COLO829 (cell line): ENCODE measurements around the gene KMT2B.

Source experiments
- DNase-seq: peaks from one replicate; pipeline ENCODE4 v3.0.0; 2012; ENCODE audit warnings: low spot score

KMT2B gene

DNA sequence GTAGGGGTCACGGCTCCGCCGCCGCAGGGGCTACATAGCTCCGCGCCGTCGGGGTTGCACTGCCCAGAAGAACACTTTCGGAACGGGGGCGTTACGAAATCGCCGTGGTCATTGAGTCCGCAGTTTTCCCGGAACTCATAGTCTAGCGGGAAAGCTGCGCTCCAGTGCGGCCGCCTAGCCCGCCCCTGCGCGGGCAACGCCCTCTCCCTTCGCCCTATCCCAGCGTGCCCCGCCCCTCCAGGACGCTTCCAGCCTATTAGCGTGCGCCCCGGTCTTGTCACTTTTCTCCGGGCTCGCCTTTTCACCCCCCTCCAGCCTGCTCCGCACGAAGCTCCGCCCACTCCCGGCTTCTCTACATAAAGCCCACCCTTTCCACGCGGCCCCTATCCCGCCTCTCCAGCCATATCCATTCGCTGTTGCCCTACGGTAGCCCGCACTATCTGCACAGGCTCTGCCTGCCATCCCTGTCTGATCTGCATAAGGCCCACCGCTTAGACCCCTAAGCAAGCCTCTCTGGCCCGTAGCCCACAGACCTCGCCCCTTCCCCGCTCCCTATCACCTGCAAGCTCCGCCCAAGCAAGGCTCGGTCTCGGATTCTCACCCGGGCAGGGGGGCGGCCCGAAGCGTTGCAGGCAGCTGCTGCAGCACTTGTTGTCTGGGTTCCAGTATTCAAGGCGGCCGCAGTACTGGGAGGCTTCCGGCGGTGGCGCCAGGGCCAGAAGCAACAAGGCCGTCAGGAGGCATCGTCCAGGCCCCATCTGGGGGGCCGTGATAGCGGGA, 22.8 kb downstream of the KMT2B start:
- DNase-seq, result peak; percentile 99

DNA sequence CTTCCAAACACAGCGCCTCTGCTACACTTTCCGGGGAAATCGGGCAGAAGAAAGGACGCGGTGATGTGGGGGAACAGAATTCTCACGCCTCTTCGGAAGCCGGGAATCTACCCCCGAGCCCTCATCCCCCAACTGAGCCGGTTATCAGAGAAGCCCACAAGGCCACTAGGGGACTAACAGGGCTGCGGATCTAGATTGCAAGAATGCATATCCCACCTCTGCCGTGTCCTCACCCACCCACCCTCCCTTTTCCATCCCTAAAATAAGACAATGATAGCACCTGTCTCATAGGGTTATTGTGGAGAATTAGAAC, 23.4 kb downstream of the KMT2B start:
- DNase-seq, result no peak

DNA sequence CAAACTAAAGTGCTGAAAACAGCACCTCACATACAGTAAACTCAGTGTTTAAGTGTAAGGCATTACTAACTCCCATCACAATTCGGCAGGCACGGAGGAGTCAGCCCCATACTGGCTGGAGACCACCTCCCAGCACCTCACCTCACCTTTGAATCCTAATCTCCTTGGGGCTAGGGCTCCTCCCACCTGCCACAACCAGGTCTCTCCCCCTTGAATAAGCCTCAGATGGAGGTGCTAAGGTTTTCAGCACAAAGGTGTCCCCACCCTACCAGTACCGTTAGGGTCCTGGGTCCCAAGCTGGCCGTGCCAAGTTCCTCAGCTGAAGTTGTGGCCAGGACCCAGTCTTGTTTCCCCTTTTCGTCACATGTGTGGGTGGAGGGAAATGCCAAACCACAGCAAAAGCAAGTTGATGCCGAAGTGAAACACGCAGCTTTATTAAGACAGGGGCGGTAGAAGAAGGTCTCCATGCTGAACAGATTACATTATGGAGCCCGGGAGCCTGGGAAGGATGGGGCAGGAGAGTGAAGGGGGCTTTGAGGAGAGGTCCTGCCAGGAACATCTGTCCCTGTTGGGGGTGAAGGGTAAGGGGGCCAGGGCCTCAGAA, 24.4 kb downstream of the KMT2B start, which contains the start of gene IGFLR1:
Gene IGFLR1 (minus strand): TSS at position 332 of the 604 bp plus-strand sequence. CDS start 1,272 bp downstream, outside the sequence.
- no peak for DNase-seq

DNA sequence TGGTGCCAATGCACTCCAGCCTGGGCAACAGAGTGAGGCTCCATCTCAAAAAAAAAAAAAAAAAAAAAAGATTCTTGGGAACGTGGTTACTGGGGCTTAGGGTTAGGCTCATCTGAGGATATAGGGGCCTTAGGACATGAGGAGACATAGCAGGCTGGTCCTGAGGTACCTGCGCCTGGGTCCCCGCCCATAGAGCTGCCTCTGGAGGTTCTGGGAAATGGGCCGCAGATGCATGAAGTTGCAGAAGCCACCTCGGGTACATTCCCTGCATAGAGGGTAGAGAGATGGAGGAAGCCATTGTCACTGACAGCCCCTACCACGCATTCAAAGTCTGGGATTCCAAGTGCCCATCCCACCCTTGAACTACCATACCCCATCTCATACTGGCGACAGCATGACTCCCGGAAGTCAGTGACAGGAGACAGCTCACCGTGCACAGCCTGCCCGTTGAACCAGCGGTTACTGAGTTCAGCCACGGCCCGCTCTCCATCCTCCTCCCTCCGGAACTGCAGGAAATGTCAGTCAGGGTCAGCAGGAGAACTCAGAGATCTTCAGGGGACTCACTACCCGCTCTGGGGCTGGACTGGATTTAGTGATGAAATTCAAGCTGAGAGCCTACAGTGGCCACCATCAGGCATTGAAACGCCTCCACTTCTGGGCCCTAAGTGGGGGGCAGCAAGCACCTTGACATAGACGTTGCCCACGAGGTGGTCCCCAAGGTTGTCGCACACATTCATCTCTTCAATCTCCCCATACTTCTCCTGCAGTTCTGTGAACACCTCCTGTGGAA, 26.0 kb downstream of the KMT2B start:
- DNase-seq, result no peak

DNA sequence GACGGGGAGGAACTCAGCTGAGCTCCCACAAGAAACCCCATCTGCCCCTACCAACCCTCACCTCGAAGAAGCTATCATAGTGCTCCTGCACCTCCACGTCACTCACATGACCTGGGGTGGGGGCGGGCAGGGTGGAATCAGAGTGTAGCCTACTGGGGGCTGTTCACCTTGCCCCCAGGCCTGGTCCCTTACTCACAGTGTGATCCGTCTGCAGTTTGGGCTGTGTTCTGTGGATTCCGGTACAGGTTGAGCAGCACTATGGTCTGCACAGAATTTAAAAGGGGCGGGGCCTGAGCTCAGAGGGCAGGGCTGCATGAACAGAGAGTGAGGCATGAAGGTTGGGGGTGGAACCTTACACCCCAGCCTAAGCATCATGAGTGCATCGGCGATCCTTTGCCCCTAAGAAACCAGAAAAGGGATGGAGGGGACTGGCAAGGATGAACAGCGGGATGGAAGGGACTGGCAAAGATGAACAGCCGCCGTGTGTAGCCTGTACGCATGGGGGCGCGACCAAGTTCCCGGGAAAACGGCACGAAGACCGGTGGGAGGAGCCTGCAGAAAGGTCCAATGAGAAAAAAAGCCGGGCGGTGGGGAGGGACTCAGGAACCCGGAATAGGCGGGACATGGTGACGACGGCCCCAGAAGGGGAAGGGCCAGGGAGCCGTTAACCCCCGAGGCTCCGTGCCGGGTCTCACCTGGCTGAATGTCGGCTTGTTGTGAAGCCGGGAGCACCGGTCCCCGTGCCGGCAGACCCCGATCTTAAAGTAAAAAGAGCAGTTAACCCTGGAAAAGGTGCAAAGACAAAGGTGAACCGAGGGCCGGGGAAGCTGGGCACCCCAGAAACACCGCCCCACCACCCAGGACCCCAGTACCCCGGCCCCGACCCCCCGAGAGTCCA, 26.9 kb downstream of the KMT2B start:
- DNase-seq, result peak; percentile 93

DNA sequence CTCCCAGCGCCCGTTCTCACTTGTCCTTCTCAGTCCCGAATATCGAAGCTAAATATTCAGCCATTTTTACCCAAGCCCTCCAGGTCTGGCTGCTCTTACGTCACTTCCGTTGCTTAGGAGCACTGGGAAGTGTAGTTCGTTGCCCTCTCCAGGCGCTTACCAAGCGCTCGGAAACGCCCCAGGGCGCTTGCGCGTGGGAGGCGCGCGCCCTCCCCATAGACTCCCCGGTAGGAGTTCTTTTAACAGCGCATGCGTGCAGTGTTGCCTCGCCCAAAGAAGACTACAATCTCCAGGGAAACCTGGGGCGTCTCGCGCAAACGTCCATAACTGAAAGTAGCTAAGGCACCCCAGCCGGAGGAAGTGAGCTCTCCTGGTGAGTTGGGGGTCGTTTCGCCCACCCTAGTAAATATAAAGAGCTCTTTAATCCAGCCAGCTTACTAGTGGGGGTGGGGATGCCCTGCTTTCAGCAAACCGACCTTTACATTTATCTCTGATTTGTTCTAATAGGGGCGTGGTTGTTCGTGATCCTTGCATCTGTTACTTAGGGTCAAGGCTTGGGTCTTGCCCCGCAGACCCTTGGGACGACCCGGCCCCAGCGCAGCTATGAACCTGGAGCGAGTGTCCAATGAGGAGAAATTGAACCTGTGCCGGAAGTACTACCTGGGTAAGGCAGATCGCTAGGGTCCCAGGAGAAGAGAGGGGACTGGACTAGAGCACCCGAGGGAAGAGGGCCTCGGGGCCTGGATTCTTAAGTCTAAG, 27.7 kb downstream of the KMT2B start, which contains the start of the genes PSENEN and U2AF1L4:
Gene PSENEN (plus strand): TSS at position 324 of the 759 bp plus-strand sequence. CDS start 280 bp downstream, at position 604.
Gene U2AF1L4 (minus strand): TSS at position 91 of the 759 bp plus-strand sequence. CDS start 27 bp downstream, at position 64.
- DNase-seq, result peak; percentile 99

DNA sequence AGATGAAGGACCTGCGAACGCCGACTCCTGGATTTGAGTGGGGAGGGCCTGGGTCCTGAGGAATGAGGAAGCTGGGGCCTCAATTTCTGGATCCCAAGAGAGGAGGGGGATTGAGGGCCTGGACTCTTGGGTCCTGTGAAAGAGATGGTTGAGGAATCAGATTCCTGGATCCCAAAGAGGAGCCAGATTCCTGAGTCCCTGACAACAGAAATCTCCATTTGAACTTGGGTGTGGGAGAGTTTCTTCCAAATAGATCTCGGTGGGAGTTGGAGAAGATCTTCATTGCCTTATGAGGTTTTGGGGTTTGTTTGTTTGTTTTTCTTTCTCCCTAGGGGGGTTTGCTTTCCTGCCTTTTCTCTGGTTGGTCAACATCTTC, 28.3 kb downstream of the KMT2B start:
- no peak for DNase-seq

DNA sequence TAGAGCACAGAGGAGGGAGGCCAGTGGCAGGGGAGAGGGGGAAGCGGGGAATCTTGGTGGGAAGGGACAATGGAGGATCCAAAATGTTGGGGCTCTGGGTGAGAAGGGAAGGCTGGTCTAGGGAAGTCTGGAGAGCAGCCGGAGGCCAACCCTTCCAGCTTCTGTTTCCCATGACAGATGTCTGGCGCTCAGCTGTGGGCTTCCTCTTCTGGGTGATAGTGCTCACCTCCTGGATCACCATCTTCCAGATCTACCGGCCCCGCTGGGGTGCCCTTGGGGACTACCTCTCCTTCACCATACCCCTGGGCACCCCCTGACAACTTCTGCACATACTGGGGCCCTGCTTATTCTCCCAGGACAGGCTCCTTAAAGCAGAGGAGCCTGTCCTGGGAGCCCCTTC, 28.7 kb downstream of the KMT2B start:
- DNase-seq, result no peak

DNA sequence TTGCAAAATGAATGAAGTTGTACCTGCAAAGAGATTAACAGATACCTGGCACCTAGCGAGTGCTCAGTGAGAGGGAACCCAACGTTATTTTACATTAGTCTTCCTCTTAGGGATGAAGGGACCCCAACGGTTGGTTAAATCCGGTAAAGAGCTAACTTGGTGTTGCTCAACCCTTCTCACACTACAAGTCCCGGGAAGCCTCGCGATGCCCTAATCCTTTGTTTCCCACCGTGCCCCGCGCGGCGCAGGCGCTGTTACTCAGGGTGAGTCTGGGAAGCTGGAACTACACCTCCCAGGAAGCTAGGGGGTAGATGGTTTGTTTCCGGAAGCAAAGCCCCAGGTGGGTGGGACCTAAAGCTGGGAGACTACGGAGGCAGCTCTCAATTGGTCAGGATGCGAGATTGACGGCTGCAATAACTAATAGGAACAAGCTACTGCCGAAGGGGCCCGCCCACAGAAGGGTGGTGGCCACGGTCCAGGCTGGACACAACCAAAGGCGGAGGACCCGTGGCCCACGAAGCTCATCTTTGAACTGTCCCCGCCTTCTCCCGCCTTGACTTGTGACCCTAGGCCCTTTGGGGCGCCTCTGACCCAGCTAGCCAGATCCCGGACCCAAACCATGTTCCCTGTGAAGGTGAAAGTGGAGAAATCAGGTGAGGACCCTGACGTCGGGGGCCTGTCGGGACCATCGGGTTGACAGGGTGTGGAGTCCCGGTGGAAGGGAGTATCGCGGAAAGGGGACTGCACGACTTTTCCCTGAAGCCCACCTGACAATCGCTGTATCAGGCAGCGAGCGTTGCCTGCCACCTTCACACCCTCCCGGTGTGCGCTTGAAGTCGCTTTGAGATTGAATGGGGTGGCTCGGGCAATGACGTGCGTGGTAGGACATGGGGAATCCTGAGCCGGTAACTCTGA, 30.6 kb downstream of the KMT2B start, which contains the start of gene LIN37:
Gene LIN37 (plus strand): TSS at position 471 of the 915 bp plus-strand sequence. CDS start 149 bp downstream, at position 620.
- DNase-seq, result peak; percentile 96

DNA sequence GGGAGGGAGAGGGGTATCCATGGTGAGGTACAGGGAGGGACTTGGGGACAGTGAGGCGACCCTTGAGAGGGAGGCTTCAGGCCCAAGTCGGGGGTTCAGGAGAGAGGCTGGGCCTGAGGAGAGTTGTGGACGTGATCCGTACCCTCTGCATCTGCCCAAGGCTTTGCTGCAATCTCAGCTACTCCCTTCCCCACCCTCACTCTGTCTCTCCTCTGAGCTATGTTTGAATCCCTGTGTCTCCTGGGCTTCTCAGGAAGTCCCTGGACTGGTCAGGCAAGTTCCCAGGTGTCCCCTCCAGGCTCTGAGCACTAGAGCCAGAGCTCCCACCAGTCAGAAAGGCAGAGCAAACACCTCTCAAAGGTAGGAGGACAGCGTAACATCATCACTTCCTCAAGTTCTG, 32.4 kb downstream of the KMT2B start:
- DNase-seq, result no peak

DNA sequence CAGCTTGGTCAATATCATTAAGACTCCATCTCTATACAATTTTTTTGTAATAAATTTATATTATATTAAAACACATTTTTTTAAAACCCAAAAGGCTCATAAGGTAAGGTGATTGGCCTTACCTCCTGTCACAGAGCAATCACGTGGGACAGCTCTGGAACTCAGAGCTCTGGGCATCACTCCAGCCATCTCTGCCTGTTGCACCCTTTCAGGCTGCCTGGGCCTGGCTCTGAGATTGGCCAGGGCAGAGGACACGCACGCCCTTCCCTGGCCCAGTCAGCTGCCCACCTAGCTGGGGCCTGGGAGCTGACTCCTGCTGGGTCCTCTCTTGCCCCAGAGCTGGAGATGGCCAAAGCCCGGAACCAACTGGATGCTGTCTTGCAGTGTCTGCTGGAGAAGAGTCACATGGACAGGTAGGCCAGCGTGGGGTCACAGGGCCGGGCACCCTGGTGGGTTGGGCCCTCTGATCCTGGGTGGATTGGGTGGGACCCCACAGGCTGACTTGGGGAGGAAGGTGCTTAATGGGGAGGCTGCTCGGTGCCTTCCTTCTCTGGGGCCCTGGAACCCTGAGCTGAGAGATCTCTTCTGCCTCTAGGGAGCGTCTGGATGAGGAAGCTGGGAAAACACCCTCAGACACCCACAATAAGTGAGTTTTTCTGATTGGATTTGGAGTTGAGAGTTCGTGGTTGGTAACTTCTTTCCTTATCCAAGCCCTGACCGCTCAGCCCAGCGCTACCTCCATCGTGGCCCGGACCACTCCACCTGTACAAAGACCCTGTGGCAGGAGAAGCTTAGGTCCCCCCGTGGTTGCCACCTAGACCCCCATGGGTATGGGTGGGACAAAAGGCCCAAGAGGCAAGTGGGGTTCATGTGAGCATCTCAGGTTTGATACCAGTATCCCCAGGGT, 34.3 kb downstream of the KMT2B start:
- no peak for DNase-seq

DNA sequence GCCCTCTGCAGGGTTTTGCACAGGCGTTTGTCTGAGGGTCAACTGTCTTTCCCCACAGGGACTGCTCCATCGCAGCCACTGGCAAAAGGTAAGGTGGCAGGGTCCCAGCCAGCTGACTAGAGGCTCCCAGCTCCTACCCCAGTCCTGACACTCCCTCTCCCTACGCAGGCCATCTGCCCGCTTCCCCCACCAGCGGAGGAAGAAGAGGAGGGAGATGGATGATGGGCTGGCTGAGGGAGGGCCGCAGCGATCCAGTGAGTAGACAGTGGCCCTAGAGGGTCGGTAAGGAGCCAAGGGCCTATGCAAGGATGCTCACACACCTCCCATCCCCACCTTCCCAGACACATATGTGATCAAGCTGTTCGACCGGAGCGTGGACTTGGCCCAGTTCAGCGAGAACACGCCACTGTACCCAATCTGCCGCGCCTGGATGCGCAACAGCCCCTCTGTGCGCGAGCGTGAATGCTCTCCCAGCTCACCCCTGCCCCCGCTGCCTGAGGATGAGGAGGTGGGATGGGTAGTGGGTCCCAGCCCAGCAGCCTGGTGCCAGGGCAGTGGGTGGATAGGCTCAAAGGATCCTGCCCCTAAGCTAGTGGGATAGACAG, 35.0 kb downstream of the KMT2B start:
- no peak for DNase-seq

DNA sequence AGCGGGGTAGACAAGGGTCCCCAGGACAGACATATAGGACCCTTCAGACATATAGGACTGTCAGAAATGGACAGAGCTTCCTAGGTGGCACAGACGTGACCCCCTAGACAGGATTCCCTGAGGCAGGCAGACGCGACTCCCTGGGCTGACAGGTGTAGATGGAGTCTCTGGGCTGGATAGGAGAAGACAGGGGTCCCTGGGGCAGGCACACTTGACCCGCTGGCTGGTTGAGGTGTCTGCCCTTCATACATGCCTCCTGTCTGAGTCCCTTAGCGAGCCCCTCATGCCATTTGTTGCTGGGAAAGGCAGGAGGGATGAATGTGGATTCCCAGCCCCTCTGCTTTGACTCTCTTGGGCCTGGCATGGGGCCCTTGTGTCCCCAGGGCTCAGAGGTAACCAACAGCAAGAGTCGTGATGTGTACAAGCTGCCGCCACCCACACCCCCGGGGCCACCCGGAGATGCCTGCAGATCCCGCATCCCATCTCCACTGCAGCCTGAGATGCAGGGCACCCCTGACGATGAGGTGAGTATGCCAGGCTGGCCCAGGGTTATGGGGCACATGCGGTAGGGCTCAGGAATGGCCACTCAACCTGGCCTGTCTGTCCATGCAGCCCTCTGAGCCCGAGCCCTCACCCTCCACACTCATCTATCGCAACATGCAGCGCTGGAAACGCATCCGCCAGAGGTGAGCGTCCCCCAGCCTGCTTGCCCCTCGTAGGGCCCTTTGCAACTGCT, 36.0 kb downstream of the KMT2B start:
- no peak for DNase-seq

DNA sequence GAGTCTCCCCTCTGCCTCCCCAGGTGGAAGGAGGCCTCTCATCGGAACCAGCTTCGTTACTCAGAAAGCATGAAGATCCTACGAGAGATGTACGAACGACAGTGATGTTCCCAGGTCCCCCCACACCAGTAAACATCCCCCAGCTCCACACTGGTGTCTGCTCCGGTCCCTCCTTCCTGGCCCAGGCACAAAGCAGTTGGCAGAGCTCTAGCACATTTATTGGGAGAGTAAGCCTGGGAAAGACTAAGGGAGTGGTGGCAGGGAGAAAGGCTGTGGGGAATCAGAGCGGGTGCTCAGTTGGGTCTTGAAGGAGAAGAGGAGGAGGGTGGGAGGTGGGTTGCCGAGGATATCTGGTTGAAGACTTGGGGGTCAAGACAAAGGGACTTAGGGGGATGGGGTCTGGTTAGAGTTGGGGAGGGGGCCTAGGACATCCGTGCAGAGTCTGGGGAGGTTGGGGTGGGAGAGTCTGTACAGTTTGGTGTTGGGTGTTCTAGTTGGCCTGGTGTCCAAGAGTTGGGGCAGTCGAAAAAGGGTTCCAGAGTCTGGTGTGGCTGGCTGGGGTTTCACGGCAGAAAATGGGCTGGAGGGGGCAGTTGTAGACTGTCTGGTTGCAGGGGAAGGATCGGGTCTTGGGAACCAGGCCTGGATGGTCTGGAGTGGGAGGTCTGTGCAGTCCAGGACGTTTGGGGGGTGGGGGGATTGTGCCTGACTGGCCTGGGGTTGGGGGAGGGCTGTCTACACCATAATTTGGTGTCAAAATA, 36.7 kb downstream of the KMT2B start:
- DNase-seq, result no peak

DNA sequence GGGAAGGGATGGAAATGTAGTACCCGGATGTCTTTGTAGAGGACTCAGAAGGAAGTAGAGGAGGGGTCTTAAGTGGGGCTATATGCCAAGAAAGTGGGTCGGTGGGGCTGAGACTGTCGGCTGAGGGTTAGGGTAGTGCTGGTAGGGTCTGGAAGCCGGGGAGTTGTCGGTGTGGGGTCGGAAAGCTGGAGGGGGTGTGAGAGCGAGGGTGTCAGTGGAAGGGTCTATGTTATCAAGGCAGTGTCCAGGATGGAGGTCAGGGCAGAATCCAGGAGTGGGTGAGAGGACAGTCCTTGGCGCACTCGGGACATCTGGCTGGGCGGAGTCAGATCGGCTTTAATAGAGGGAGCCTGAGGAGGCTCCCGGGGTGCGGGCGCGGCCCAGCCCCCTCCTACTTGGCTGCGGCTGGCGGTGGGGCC, 37.3 kb downstream of the KMT2B start:
- no peak for DNase-seq

DNA sequence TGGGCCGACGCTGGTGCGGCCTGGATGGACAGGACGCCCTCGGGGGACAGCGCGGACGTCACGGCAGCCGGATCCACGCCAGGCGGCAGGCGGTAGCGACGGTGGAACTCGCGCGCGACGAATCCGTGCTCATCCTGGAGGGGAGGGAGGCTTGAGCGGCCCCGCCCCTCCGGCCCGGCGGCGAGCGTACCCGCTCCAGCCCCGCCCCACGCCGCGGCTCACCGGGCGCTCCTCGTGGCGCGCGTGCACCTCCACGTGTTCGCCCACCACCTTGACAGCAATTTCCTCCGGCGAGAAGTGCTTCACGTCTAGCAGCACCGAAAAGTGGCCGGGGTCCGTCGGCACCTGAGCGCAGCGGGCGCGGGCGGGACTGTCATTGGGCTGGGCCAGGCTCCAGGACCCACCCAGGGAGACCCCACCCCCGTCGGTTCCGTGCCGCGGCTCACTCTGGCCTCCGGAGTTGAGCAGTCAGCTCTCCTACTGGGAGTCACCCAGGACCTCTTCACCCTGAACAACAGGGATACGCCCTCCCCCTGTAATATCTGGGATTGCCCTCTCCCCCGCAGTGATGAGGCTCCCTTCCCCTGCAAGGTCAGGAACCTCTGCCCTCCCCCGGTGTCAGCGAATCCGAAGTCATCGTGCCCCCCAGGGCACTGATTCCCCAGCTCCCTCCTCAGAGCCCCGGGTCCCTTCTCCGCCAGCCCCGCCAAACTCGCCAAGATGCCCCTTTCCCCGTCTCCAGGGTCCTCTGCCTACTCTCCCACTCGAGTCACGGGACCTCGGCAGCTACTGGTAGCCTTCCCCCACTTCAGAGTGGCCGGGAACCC, 38.0 kb downstream of the KMT2B start:
- DNase-seq, result no peak
